Motor neuron (in vitro differentiated cells): ENCODE data around the gene GATAD2B. TPM values are rescaled to one million over a fixed set of nuclear protein-coding genes. Genes with fewer than 3 reads are reported as not detected.

Experiments
- ATAC-seq, 8 experiments: fragments of 200-7000 bp; cut with Tn5 transposase; replicated peaks in 6 of 8; 2 replicates each; pipeline ENCODE4 v1.8.0; 2021; ENCODE audit warnings: mild to moderate bottlenecking in 8 of 8, moderate library complexity in 8 of 8
- H3K27ac ChIP-seq, 2 donors: fragments of 250-450 bp; sonication (Bioruptor Pico); 2 replicates each; pipeline ENCODE4 v1.9.0; 2021; ENCODE audit warnings: antibody characterized with exemption in 2 of 2, mild to moderate bottlenecking in 2 of 2, moderate library complexity in 1 of 2
- H3K4me1 ChIP-seq, 2 donors: fragments of 250-450 bp; sonication (Bioruptor Pico); replicated peaks in 1 of 2; 2 replicates each; pipeline ENCODE4 v1.6.1; 2021; ENCODE audit warnings: antibody characterized with exemption in 2 of 2, mild to moderate bottlenecking in 2 of 2, moderate library complexity in 1 of 2
- H3K4me3 ChIP-seq, 5 donors: fragments of 250-450 bp; sonication (Bioruptor Pico); 2 replicates each; pipeline ENCODE4 v1.9.0; 2021; ENCODE audit warnings: antibody characterized with exemption in 5 of 5, mild to moderate bottlenecking in 5 of 5, moderate library complexity in 4 of 5
- WGBS, 10 experiments: fragments of 450-650 bp; shearing (Covaris generic); methylation state at CpG; one replicate each; pipeline ENCODE4 v1.0.0; 2022; 5-methylcytosine and 5-hydroxymethylcytosine counted together
- in situ Hi-C, 9 experiments: fragments of 400-800 bp; cut with MboI; loops; one replicate each; pipeline ENCODE4 v1.15.0; 2021; ENCODE audit warnings: low sequenced_read_pairs in 9 of 9, low pct_unique_long_range_greater_than_20kb in 2 of 9; ENCODE audit not compliant: unreplicated experiment in 9 of 9
- total RNA-seq, 8 experiments: library from RNA; unstranded; fragments of 300-600 nt; gene quantifications; 2 replicates each; pipeline versions ENCODE4 v1.2.3 to v1.2.4, GENCODE V29; 2022

GATAD2B gene
- total RNA-seq, 8 experiments from 2014 or later = 6.6 to 36.5 (median 23.7) TPM

DNA sequence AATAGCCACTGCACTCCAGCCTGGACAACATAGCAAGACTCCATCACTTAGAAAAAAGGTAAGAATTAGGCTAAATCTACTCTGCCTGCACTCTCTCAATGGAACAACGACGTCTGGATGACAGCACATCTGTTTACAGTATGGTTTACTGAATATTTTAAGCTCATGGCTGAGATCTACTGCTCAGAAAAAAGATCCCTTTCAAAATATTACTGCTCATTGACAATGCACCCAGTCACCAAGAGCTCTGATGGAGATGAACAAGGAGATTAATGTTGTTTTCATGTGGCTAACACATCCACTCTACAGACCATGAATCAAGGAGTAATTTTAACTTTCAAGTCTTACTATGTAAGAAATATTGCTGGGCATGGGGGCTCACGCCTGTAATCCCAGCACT is 89.6 kb downstream of the GATAD2B start:
- Histone ChIP-seq H3K4me1 (peaks cover 0 to 10% of the 10 kb centered on the region in 2 donors), H3K4me3 (no peak overlapping the region), H3K27ac (no peak overlapping the region)
- in situ Hi-C loops = no loop called here
- 90 to 97% (median 93%) methylated on average over 2 to 3 of the region's 3 CpGs; no CpG with 5 or more reads in 5 of the 10 experiments for WGBS, 10 experiments
- no peak for ATAC-seq

DNA sequence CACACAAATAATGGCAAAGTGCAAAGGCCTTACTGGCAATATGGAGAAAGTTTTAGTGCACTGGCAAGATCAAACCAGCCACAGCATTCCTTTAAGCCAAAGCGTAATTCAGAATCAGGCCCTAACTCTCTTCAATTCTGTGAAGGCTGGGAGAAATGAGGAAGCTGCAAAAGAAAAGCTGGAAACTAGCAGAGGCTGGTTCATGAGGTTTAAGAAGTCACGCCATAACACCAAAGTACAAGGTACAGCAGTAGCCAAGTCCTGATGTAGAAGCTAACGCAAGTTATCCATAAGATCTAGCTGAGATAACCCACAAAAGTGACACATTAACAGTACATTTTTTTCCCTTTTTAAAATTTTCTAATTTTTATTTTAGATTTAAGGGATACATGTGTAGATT is 90.5 kb downstream of the GATAD2B start:
- ATAC-seq = no peak
- no peak overlapping the region for H3K27ac ChIP-seq
- WGBS, 10 experiments = 83 to 100% (median 100%) methylated on average over 1 to 3 of the region's 3 CpGs; no CpG with 5 or more reads in 1 of the 10 experiments
- H3K4me3 ChIP-seq = no peak overlapping the region
- in situ Hi-C loops = no loop called here
- peaks cover 0 to 10% of the 10 kb centered on the region in 2 donors for H3K4me1 ChIP-seq

DNA sequence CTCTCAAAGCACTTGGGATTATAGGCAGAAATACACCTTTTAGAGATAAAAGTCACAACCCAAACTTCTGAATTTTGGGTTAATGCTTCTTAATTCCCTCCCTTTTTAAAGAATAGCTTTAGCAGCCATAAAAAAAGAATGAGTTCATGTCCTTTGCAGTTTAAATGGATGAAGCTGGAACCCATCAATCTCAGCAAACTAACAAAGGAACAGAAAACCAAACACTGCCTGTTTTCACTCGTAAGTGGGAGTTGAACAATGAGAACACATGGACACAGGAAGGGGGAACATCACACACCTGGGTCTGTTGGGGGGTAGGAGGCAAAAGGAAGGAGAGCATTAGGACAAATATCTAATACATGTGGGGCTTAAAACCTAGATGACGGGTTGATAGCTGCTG is 91.7 kb downstream of the GATAD2B start:
- no peak overlapping the region for H3K27ac ChIP-seq

DNA sequence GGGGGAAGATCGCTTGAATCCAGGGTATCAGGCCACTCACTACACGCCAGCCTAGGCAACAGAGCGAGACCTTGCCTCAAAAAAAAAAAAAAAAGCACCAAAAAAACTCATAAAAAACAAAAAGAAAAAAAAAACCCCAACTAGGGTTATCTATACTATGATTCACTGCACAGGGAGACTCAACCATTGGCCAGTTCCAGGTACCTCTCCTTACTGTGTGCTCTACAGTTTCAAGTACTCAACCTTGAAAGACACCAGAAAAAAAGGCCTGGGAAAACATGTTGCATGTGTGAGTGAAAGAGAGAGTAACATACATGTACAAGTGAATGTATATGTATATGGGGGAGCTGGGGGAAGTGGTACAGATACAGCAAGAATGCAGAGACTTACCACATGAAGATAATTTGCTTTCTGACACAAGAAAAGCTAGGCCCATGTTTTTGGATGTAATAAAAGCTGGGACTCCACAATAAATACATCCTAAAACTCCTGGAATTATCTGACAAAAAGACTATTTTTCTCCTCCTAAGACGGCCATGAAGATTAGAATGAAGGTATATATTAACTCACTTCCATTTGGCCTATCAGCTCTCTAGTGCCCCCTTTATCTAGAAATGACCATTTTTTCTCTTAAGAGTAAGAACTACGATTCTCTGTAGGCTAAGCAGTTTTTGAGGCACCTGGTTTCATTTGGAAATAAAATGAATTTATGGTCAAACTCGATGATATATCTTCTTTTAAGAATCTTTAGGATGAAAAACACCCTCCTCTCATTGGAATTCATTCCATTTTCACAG is 95.4 kb downstream of the GATAD2B start:
- H3K4me3 ChIP-seq = no peak overlapping the region
- peaks cover 0 to 10% of the 10 kb centered on the region in 2 donors for H3K4me1 ChIP-seq
- WGBS, 10 experiments = 37 to 94% (median 85%) methylated on average over 2 to 5 of the region's 6 CpGs; no CpG with 5 or more reads in 1 of the 10 experiments
- ATAC-seq = no peak
- in situ Hi-C loops = no loop called here
- no peak overlapping the region for H3K27ac ChIP-seq

More for the DNA sequence above, 91.7 kb downstream of the GATAD2B start:
- H3K4me3 ChIP-seq = no peak overlapping the region
- peaks cover 0 to 10% of the 10 kb centered on the region in 2 donors for H3K4me1 ChIP-seq
- in situ Hi-C loops = no loop called here
- peak in 1 of 8 experiments; percentile 37 for ATAC-seq
- 25 to 89% (median 60%) methylated on average over 1 to 2 of the region's 2 CpGs; no CpG with 5 or more reads in 4 of the 10 experiments for WGBS, 10 experiments

DNA sequence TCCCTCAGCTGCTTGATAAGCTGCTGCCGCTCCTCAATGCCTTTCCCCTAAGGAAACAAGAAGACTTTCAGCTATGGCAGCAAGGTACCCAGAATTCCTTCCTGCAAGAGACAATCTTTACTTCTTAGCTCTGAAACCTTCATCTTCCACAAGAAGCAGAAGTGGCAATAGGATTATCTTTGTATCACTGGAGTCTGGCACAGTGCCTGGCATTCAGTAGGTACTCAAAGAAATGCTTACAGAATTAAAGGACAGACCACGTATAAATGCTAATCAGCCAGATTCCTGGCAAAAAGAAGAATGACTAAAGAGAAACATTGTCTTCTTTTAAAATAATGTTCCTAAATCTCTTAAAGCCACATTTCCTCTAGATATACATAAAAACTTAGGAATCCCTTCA is 103.9 kb downstream of the GATAD2B start:
- ATAC-seq = no peak
- Histone ChIP-seq H3K4me1 (no peaks in the 10 kb centered on the region), H3K4me3 (no peak overlapping the region), H3K27ac (no peak overlapping the region)
- 43 to 100% (median 94%) methylated on average over 1 to 2 of the region's 2 CpGs; no CpG with 5 or more reads in 2 of the 10 experiments for WGBS, 10 experiments
- in situ Hi-C loops = loop anchor here in 2 of 9 experiments (25.0 kb wide), 1 partner anchor 118 kb away; the partner anchor contains the start of gene DENND4B (in 2 of the 2)

DNA sequence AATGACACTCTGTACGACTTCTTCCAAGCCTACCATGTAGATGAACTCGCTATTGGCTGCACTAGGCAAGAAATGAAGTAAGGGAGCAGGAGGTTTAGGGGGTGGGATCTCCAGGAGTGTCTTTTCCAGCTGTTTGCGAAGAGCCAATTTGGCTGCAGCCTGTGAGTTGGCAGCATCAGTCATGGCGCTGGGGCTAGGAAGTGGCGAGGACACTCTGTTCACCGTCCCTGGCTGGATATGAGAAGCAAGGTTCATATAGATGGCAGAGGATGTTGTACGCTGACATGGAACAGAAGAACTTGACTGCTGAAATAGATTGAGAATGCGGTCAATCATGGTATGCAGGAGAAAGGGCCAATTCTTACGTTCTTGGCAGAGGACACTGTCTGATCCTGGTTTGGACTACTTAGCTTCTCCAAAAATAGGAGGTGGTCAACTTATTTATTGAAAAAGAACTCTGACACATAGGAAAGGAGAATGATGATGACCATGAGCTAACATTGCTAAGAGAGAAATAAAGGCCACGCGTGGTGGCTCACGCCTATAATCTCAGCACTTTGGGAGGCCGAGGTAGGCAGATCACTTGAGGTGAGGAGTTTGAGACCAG is 106.4 kb downstream of the GATAD2B start:
- 76 to 100% (median 90%) methylated on average over 3 to 13 of the region's 13 CpGs; no CpG with 5 or more reads in 1 of the 10 experiments for WGBS, 10 experiments
- Histone ChIP-seq H3K4me1 (no peaks in the 10 kb centered on the region), H3K27ac (no peak overlapping the region), H3K4me3 (no peak overlapping the region)
- no peak for ATAC-seq
- in situ Hi-C loops = loop anchor here in 2 of 9 experiments (25.0 kb wide), 1 partner anchor 121 kb away; the partner anchor contains the start of gene DENND4B (in 2 of the 2)

DNA sequence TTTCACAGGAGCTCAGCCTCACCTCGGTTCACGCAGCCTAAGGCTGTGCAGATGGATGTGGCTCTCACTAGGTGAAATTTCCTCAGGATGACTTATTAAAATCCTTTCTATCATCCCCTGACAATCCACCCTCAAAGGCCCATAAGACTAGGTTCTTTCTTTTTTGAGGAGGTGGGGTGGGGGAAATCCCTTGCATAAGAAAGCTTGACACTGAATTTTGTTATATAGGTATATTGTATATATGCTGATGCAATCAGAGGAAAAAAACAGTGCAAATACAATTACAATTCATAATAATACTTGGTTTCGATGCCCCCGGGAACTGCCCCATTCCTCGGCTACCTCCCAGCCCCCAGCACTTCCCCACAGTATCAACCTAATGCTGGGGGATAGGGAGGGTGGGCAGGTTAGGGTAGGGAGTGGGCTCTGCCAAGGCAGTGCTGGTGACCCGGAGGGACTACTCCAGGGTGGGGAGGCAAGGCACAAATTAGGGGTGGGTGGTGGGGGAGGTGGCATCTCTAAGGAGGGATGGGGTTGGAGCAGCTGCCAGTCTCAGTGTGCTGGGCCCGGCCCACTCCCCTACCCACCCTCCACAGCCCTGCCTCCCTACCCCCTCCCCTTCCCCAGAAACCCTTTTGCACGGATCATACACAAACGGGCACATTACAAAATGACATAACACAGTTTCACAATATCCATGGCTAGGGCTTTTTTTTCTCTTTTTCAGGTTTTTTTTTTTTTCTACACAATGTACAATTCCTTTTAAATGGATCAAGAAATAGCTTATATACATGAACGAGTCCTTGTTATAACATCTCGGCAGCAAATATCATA is 116.7 kb downstream of the GATAD2B start:
- no peak overlapping the region for H3K4me3 ChIP-seq
- 40 to 100% (median 90%) methylated on average over 1 to 7 of the region's 11 CpGs; no CpG with 5 or more reads in 2 of the 10 experiments for WGBS, 10 experiments
- peaks cover 17 to 20% of the 10 kb centered on the region in 2 donors for H3K4me1 ChIP-seq
- in situ Hi-C loops = loop anchor here in 2 of 9 experiments (25.0 kb wide), 1 partner anchor 131 kb away; the partner anchor contains the start of gene DENND4B (in 2 of the 2)
- peak in 5 of 8 experiments; percentile 34 to 77 (median 64) for ATAC-seq
- peak overlapping the region; percentile 8 to 30 for H3K27ac ChIP-seq

DNA sequence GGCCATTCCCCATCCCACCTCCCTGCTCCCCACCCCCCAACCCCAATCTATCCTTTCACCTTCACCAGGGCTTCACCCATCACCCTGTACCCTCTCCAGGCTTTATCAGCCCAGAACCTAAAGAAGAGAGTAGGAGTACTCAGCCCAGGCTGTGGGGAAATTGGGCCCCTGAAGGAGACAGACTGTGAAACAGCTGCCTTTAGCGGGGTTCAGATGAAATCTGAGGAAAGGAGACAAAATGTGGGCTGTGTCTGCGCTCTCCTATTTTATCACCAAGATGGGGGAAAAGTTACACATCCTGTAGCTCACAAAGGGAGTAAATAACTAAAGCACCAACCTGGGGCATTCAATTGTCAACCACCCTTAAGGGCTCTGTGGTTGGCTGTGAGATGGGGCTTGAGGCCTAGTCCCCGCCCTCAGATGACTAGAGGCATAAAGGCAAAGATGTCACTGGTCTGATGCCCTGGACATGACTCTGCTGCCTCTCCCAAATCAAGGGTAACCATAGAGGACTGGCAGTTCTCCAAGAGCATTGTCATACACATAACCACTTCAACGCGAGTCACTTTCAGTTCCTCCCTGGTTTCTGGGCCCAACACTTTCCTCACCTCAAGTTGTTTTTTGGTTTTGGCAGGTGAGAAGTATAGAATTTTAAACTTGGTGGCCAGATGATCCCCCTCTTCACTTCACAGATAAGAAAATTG is 117.6 kb downstream of the GATAD2B start:
- in situ Hi-C loops = loop anchor here in 2 of 9 experiments (25.0 kb wide), 1 partner anchor 132 kb away; the partner anchor contains the start of gene DENND4B (in 2 of the 2)
- peak in 7 of 8 experiments; percentile 18 to 96 (median 38) for ATAC-seq
- H3K4me3 ChIP-seq = no peak overlapping the region
- peaks cover 17 to 20% of the 10 kb centered on the region in 2 donors for H3K4me1 ChIP-seq
- WGBS, 10 experiments = 86 to 100% (median 96%) methylated on average over 2 to 5 of the region's 5 CpGs; no CpG with 5 or more reads in 6 of the 10 experiments
- peak overlapping the region in 1 of 2 donors; percentile 30 for H3K27ac ChIP-seq

DNA sequence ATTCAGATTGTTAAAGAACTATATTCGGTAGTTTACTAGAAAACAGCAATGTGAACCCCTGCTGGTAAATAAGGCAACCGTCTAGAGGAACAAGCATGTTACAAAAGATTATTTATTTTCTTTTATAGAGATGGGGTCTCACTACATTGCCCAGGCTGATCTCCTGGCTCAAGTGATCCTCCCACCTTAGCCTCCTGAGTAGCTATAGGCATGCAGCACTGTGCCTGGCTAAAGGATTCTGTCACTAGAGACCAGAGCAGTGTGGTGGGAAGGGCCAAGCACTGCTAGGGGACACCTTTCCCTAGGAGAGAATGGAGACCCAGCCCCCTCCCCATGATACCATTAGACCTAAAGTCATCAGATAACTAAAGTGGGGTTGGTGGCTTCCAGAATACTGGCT is 118.7 kb downstream of the GATAD2B start:
- Histone ChIP-seq H3K27ac (no peak overlapping the region), H3K4me3 (no peak overlapping the region), H3K4me1 (peaks cover 17 to 20% of the 10 kb centered on the region in 2 donors)
- ATAC-seq = no peak
- in situ Hi-C loops = loop anchor here in 2 of 9 experiments (25.0 kb wide), 1 partner anchor 133 kb away; the partner anchor contains the start of gene DENND4B (in 2 of the 2)
- 0 to 100% (median 65%) methylated on average over 1 to 2 of the region's 2 CpGs; no CpG with 5 or more reads in 2 of the 10 experiments for WGBS, 10 experiments

DNA sequence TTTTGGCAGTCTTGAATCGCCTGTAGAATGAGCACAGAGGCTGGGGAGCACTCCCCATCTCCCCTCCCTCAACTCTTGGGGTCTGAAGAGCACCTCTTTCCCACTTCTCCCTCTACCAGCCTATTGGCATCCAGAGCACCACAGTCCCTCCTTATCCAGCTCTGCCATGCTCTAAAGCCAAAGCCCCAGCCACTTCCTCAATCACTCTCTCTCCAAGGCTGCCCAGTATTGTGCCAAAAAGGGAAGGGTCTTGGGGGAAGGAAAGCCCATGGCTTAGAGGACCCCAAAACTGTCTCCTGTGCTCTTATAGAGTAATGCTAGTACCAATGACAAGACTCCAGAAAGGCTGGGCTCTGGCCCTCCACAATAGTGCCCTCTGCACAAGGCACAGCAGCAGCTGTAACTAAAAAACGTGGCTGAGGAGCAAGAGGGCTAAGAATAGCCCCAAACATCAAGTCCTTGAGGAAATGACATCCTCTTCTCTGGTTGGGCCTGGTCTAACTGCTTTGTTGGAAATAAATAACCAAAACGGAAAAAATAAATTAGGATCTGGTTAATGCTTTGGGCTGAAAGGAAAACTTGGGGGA is 119.2 kb downstream of the GATAD2B start:
- H3K4me3 ChIP-seq = no peak overlapping the region
- peaks cover 17 to 20% of the 10 kb centered on the region in 2 donors for H3K4me1 ChIP-seq
- WGBS, 10 experiments = 43 to 100% (median 88%) methylated on average over 1 to 3 of the region's 3 CpGs; no CpG with 5 or more reads in 1 of the 10 experiments
- no peak for ATAC-seq
- H3K27ac ChIP-seq = no peak overlapping the region
- in situ Hi-C loops = loop anchor here in 2 of 9 experiments (25.0 kb wide), 1 partner anchor 134 kb away; the partner anchor contains the start of gene DENND4B (in 2 of the 2)
